ENCODE measurements around the gene RITA1. TPM values are rescaled to one million over a fixed set of nuclear protein-coding genes. Genes with fewer than 3 reads are reported as not detected.

RITA1 gene, protein sequence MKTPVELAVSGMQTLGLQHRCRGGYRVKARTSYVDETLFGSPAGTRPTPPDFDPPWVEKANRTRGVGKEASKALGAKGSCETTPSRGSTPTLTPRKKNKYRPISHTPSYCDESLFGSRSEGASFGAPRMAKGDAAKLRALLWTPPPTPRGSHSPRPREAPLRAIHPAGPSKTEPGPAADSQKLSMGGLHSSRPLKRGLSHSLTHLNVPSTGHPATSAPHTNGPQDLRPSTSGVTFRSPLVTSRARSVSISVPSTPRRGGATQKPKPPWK
- total RNA-seq: 10 to 100 TPM in 1 of 4 donors, 1 to 10 TPM in 3; 8.3 to 11.0 (median 9.4) TPM

DNA sequence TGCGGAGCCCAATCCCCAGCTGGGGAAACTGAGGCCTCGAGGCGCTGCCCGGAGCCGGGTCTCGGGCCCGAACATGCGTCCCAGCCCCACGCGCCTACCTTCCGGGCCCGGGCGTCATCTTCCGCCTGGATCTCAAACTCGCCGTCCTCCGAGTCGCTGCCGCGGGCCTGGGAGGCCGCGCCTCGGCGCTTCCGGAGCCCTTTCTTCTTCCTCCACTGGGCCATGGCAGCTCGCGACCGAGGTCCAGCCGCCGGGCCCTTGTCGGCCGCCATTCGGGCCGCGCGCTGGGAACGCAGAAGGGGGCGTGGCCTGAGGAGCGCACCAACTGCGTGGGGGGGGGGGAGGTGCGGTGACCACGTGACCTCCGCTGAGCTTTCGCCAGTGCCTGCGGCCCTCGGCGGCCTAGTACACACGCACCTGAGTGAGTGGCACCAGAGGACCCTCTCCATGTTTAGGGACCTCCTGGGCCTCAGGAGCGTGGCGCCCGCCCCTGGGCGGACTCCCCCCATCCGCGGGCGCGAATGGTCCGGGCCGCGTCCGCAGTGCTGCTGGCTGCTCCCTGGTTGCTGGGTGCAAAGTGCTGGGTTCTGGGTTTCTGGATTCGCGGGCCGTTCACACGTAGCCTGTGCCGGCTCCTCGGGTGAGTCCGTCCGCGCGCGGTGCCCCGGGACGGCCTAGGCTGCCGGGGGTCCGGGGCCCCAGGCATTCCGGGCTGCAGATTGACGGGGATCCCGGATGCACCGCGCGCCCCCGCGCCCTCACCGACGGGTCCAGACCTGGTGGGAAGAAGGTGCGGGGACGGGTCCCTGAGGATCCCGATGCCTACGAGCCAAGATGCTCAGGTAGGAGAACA is at the start of gene RITA1, which contains the start of gene DDX54:
TSS of gene RITA1 (plus strand) at position 542 of the 853 bp plus-strand sequence. CDS start 1,026 bp downstream, outside the sequence.
TSS of gene DDX54 (minus strand) at position 299 of the 853 bp plus-strand sequence. CDS start at position 272, 27 bp downstream.
- TF ChIP-seq, protein P1, sequence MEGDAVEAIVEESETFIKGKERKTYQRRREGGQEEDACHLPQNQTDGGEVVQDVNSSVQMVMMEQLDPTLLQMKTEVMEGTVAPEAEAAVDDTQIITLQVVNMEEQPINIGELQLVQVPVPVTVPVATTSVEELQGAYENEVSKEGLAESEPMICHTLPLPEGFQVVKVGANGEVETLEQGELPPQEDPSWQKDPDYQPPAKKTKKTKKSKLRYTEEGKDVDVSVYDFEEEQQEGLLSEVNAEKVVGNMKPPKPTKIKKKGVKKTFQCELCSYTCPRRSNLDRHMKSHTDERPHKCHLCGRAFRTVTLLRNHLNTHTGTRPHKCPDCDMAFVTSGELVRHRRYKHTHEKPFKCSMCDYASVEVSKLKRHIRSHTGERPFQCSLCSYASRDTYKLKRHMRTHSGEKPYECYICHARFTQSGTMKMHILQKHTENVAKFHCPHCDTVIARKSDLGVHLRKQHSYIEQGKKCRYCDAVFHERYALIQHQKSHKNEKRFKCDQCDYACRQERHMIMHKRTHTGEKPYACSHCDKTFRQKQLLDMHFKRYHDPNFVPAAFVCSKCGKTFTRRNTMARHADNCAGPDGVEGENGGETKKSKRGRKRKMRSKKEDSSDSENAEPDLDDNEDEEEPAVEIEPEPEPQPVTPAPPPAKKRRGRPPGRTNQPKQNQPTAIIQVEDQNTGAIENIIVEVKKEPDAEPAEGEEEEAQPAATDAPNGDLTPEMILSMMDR (IDR thresholded peaks at IDR 0.05; ENCODE audit: low read depth): no peak

DNA sequence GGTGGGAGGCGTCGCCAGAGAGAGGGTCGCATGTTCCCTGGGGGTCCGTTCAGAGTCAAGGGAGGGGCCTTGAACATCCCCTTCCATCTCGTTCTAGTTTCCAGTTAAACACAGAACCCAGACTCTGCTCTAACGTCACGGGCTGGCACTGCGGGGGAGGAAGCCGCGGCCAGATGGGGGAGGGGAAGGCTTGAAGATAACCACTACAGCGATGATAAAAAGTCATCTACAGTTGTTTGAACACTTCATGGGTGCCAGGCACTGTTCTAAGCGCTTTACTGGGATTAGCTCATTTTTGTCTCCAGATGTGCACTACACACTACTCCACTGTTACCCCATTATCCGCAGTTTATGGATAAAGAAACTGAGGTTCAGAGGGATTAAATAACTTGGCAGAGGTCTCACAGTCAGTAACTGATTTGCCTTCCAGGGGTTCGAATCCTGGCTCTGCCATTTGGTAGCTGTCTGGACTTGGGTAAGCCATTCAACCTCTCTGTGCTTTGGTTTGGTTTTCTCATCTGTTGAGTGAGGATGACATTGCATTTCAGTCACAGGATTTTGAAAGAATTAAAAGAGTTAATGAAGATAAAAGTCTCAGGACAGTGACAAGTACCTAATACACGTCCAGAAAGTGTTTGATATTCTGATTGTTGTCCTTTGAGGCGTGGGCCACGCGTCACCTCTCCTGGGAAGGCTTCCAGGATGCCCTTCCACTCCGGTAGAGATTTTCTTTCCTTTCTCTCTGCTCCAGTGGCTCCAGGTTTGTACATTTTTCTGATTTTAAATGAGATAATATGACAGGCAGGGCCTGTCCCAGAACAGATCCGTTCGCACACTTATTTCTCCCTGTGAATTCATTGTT is 49.2 kb upstream of the RITA1 start:
- TF ChIP-seq, protein P1 (IDR thresholded peaks at IDR 0.05; ENCODE audit: low read depth): no peak

DNA sequence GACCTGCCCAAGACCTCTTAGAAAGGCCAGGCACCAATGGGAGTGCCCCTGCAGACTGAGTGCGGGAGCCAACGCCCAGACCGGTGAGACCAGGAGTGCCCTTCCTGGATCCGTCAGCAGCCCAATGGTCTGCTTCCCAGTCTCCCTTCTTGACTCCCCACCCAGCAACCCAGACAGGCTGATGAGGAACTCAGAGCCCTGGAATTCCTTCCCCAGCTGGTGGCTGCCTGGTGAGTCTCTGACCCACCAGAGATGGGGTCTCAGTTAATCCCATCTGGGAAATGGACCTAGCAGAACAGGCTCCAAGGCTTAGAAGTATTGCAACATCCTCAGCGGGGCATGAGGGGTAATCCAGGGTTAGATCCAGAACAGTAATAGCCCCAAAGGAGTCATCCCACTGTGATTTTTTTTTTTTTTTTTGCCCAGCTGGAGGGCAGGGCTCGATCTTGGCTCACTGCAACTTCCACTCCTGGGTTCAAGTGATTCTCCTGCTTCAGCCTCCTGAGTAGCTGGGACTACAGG is 48.5 kb upstream of the RITA1 start:
- TF ChIP-seq, protein P1 (IDR thresholded peaks at IDR 0.05; ENCODE audit: low read depth): no peak

DNA sequence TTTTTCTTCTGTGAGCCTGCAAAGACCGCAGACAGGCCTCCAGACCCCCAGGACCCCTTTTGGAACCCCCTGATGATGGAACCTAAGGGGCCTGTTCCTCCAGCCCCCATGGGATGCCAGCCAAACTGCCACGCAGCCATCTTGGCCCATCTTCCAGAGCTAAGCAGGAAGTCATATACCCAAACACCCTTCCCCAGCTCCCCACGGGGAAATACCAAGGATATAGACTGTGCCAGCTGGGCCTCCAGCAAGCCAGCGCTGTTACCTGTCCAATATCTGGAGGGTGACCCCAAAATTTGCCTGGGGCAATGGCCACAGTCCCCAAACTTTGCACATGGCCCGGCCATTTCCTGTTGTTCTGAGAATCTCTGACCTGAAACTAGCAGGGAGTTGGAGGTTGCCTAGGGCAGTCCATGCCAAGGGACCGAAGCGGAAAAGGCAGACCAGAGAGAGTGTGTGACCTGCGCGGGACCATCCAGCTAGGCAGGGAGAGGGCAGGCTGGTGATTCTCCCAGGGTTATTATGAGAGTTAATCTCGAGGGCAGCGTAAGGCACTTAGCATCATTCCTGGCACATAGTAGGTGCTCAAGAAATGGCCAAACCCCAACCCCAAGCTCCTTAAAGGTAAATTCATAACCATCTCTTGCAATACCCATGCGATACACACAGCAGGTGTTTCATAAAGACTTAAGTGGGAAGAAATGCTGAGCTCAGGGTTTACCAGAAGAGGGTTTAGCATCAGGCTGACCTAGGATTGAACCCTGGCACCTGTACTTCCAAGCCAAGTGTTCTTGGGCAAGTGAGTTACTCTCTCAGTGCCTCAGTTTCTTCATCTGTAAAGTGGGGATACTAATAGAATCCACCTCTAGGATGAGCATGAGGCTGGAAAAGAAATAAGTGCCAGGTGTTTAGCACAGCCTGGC is 47.4 kb upstream of the RITA1 start:
- TF ChIP-seq, protein P1 (IDR thresholded peaks at IDR 0.05; ENCODE audit: low read depth): no peak

DNA sequence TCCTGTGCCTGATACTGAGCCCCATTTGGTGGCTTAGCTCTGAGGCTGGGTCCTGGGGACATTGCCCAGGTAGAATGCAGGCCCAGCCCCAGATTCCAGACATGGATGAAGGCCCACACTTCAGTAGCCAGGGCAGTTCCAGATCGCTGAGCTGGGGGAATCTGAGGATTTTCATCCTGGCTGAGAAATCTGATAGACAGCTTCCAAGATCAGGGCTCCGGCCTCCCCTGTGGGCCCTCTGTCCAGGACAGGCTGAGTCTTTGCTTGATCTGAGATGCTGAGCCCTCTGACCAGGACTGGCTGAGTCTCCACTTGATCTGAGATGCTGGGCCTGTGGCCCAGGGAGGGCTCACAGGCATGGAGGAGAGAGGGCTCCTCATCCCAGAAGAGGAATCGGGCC is 46.7 kb upstream of the RITA1 start:
- TF ChIP-seq, protein P1 (IDR thresholded peaks at IDR 0.05; ENCODE audit: low read depth): no peak

DNA sequence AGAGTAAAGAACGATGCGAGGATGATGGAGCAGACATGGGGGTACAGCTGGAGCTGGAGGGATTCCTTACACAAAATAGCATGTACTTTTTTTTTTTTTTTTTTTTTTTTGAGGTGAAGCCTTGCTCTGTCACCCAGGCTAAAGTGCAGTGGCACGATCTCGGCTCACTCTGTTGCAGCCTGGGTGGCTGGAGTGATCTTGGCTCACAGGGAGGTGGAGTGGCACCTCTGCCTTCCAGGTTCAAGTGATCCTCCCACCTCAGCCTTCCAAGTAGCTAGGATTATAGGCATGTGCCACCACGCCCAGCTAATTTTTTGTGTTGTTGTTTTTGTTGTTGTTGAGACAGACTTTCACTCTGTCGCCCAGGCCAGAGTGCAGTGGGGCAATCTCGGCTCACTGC is 44.8 kb upstream of the RITA1 start:
- TF ChIP-seq, protein P1 (IDR thresholded peaks at IDR 0.05; ENCODE audit: low read depth): no peak
